Measurements from ENCODE around the gene AMBRA1.
A peak's percentile ranks its signal among the peaks of the same experiment; 100 is the strongest.

AMBRA1 gene, protein sequence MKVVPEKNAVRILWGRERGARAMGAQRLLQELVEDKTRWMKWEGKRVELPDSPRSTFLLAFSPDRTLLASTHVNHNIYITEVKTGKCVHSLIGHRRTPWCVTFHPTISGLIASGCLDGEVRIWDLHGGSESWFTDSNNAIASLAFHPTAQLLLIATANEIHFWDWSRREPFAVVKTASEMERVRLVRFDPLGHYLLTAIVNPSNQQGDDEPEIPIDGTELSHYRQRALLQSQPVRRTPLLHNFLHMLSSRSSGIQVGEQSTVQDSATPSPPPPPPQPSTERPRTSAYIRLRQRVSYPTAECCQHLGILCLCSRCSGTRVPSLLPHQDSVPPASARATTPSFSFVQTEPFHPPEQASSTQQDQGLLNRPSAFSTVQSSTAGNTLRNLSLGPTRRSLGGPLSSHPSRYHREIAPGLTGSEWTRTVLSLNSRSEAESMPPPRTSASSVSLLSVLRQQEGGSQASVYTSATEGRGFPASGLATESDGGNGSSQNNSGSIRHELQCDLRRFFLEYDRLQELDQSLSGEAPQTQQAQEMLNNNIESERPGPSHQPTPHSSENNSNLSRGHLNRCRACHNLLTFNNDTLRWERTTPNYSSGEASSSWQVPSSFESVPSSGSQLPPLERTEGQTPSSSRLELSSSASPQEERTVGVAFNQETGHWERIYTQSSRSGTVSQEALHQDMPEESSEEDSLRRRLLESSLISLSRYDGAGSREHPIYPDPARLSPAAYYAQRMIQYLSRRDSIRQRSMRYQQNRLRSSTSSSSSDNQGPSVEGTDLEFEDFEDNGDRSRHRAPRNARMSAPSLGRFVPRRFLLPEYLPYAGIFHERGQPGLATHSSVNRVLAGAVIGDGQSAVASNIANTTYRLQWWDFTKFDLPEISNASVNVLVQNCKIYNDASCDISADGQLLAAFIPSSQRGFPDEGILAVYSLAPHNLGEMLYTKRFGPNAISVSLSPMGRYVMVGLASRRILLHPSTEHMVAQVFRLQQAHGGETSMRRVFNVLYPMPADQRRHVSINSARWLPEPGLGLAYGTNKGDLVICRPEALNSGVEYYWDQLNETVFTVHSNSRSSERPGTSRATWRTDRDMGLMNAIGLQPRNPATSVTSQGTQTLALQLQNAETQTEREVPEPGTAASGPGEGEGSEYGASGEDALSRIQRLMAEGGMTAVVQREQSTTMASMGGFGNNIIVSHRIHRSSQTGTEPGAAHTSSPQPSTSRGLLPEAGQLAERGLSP (N-terminal part only)

GRCh38 chr11:46593550-46594373, at the start of gene AMBRA1:
AMBRA1 (minus strand) TSS chr11:46594023; CDS start chr11:46548380, 45,643 bp downstream.
- peak; percentile 81 for DNase-seq (ENCODE audit: low read depth)

GRCh38 chr11:46643531-46643930, 49.7 kb upstream of the AMBRA1 start:
- DNase-seq (ENCODE audit: low read depth) = no peak

- no peak for DNase-seq (ENCODE audit: low read depth)
These were observed 49.0 kb upstream of the AMBRA1 start for GRCh38 chr11:46642627-46643335.

DNA sequence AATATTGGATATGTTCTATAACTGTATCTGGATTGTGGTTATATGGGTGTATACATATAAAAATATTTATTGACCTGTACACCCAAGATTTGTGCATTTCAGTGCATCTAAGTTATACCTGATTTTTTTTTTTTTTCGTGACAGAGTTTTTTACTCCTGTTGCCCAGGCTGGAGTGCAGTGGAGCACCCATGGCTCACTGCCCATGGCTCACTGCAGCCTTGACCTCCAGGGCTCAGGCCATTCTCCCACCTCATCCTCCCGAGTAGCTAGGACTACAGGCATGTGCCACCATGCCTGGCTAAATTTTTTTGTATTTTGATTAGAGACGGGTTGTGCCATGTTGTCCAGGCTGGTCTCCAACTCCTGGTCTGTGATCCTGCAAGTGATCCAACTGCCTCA, 47.8 kb upstream of the AMBRA1 start:
- no peak for DNase-seq (ENCODE audit: low read depth)

DNA sequence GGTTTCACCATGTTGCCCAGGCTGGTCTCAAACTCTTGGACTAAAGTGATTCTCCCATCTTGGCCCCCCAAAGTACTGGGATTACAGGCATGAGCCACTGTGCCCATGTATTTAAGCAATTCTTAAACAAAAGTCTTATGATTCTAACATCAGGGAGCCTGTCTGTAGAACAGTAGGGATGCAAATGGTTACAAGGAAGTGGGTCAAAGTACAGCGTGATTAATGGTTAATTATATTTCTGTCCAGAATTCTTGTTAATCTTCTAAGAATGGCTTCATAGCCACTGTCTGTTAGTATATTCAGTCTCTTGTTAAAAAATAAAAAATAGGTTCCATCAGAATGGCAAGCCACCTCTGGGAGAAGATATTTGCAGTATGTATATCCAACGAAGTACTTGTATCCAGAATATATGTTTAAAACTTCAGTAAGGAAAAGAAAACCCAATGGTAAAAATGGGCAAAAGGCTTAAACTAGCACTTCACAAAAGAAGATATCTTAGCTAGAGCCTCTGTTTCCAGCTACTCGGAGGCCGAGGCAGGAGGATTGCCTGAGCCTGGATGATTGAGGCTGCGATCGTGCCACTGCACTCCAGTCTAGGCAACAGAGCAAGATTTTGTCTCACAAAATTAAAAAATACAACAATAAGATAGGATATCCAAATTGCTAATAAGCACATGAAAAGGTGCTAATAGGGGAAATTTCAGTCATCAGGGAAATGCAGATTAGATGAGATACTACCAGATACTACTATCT, 46.4 kb upstream of the AMBRA1 start:
- DNase-seq (ENCODE audit: low read depth) = no peak

GRCh38 chr11:46639197-46639839, 45.5 kb upstream of the AMBRA1 start:
- no peak for DNase-seq (ENCODE audit: low read depth)

DNA sequence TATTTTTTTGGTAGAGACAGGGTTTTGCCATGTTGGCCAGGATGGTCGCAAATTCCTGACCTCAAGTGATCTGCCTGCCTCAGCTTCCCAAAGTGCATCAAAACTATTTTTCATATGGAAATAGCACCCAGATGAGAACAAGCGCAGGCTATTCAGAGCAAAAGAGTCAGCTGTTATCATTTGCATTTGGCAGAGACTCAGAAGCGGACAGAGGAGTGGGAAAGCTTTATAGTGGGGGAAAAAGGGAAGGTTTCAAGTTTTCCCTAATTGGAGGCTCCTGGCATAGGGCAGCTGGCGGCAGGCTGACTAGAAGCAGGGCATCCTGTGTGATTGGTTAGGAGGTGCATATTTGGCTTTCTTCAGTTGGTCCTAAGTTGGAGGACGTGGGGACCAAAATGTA, 43.7 kb upstream of the AMBRA1 start:
- DNase-seq (ENCODE audit: low read depth) = no peak

GRCh38 chr11:46635557-46636139, 41.8 kb upstream of the AMBRA1 start:
- no peak for DNase-seq (ENCODE audit: low read depth)

DNA sequence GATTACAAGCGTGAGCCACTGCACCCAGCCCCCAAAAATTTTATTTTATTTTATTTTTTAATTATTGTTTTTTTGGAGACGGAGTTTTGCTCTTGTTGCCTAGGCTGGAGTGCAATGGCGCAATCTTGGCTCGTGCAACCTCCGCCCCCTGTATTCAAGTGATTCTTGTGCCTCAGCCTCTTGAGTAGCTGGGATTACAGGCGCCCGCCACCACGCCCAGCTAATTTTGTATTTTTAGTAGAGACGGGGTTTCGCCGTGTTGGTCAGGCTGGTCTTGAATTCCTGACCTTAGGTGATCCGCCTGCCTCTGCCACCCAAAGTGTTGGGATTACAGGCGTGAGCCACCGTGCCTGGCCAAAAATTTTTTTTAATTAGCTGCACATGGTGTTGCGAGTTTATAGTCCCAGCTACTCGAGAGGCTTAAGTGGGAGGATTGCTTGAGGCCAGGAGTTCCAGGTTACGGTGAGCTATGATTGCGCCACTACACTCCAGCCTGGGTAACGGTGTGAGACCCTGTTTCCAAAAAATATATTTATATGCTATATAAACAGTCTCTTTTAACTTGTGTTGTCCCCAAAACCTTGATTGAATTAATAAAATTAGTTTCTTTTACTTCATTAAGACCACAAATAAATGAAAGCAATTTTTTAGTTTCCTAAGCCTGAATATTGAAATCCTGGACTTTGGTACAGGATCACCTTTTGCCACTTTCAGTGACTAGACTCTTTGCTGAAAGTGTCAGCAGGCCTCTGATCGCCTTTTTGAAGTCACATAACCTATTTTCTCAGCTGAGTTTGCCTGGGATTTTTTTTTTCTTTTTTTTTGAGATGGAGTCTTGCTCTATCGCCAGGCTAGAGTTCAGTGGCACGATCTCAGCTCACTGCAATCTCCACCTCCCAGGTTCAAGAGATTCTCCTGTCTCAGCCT, 39.7 kb upstream of the AMBRA1 start:
- no peak for DNase-seq (ENCODE audit: low read depth)

DNA sequence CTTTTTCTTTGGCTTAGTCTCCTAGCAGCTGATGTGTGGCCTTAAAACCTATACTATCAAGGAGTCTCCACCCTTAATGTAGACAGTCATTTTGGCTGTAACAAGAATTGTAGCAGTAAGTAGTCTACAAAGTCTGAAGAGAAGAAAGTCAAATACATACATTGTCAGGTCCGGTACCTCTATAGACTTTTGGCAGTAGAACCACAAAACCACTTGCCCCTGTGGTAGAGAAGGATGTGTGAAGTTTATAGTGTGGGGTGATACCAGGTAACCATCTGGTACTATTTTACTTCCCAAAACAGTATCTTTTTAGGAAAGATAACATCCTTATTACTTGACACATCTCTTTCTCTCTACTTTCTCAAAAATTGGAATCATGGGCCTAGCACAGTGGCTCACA, 38.7 kb upstream of the AMBRA1 start:
- no peak for DNase-seq (ENCODE audit: low read depth)

DNA sequence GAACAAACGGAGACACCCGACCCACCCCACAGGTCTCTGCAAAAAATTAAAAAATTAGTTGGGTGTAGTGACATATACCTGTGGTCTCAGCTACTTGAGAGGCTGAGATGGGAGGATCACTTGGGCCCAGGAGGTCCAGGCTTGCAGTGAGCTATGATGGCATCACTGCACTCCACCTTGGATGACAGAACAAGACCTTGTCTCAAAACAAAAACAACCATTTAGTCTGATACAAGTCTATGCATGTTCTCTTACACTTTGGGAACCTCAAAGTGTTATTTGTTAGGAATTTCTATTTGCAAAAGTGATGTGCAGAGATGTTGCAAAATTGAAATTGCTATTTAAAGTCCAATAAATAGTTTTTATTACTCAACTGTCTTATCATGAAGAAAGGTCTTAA, 37.9 kb upstream of the AMBRA1 start:
- DNase-seq (ENCODE audit: low read depth) = no peak

DNA sequence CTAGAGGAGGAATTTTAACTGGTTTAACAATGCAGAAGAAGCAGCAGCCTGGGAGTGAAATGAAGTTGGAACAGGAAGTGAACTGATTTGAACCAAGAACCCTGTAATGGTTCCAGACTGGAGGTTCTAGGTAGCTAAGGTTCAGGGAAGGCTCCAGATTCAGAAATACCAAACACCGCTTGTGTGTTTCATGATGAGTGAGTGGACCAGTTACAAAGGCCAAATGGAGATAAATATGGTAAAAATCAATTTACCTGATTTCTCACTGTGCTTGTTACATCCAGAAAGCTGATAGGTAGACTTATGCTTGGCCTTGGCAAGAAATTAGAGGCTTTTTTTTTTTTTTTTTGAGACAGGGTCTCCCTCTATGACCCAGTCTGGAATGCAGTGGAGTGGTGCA, 36.4 kb upstream of the AMBRA1 start:
- no peak for DNase-seq (ENCODE audit: low read depth)

GRCh38 chr11:46628961-46629360, 35.1 kb upstream of the AMBRA1 start:
- no peak for DNase-seq (ENCODE audit: low read depth)

DNA sequence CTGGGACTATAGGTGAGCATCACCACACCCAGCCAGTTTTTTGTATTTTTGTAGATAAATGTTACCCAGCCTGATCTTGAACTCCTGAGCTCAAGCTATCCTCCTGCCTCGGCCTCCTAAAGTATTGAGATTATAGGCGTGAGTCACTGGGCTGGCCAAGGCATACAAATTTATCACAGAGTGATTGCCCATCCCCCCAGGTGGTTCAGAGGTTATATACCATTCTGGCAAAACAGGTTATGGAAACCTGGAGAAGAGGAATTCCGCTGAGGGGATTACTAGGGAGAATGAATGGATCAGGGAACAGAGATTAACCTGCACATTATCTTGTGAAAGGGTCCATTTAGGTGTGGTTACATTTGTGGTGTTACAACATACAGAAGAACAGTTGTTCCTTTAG, 31.6 kb upstream of the AMBRA1 start:
- no peak for DNase-seq (ENCODE audit: low read depth)

GRCh38 chr11:46618837-46619236, 25.0 kb upstream of the AMBRA1 start:
- DNase-seq (ENCODE audit: low read depth) = no peak

- no peak for DNase-seq (ENCODE audit: low read depth)
These were observed 24.1 kb upstream of the AMBRA1 start for GRCh38 chr11:46617972-46618314.

DNA sequence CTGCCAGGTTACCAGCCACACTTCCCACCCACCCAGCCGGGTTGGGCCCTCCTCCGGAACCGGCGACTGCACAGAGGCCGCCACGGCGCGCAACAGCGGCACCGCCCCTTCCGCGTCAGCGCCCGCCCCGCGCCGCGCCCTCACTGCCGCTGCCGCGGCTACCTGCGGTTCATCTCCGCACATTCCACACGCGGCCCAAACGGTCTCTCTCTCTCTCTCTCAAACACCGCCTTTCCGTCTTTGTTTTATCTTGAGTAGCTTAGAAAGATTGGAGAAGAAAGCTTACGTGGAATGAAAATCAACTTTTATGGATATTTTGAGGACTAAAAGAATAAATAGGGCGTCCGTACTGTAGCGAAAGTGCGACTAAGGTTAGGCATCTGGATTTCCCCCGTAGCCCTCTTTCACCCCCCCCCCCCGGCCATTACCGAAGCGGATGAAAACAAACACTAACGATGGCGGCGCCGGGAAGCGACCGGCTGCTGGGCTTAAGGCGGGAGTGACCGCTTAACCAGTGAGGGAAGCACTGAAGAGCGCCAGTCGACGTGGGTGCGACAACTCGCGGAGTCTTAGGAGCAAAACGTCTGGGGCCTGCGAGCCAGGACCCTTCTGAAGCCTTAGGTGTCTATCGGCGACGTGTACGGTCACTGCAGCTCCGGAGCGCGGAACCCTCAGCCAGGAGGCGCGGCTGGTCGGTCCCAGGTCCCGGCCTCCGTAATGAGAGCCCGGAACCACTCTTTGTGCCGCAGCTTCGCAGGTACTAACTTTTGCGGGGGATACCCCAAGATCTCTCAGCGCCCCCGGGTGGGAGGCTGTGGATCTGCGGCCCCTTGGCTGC, 23.5 kb upstream of the AMBRA1 start, which contains the start of the genes ATG13 and HARBI1:
Gene ATG13 (plus strand): TSS at position 420 of the 838 bp plus-strand sequence. CDS start 26,739 bp downstream, outside the sequence.
Gene HARBI1 (minus strand): TSS at position 94 of the 838 bp plus-strand sequence. CDS start 990 bp downstream, outside the sequence.
- DNase-seq (ENCODE audit: low read depth) = peak; percentile 52

All from GM04503 (cell line).